H1 (cell line): Measurements from ENCODE around the gene ADNP2. TPM values are rescaled to one million over a fixed set of nuclear protein-coding genes. Genes with fewer than 3 reads are reported as not detected.

ENCODE experiments used
- CHD1 ChIP-seq: IDR thresholded peaks from 2 replicates; pipeline ENCODE4 v1.6.1; 2012; ENCODE audit warnings: low read depth, low read length, improper control_type of control experiment
- KDM1A ChIP-seq: fragments of 200-600, 300-600 bp; sonication (generic); IDR thresholded peaks from 2 replicates; pipeline ENCODE4 v1.7.1; 2016; ENCODE audit warnings: mild to moderate bottlenecking, low read length, borderline replicate concordance
- KDM5A ChIP-seq: fragments of 200-600 bp; IDR thresholded peaks from 2 replicates; pipeline ENCODE4 v1.7.1; 2012; ENCODE audit warnings: mild to moderate bottlenecking, low read length, inconsistent platforms, mixed read lengths
- NANOG ChIP-seq: IDR thresholded peaks from 2 replicates; pipeline ENCODE4 v1.6.1; 2011; ENCODE audit warnings: low read length, low read depth, mild to moderate bottlenecking, inconsistent platforms; ENCODE audit not compliant: insufficient read depth, poor library complexity, severe bottlenecking
- SAP30 ChIP-seq: fragments of 300-600 bp; sonication (generic); IDR thresholded peaks from 2 replicates; pipeline ENCODE4 v1.7.1; 2012; ENCODE audit warnings: low read length, moderate library complexity, mild to moderate bottlenecking, inconsistent platforms; ENCODE audit not compliant: insufficient read depth, insufficient replicate concordance
- SRF ChIP-seq: IDR thresholded peaks from 2 replicates; pipeline ENCODE4 v1.6.1; 2011; ENCODE audit warnings: mild to moderate bottlenecking, low read depth, low read length, moderate library complexity
- polyA plus RNA-seq, 7 experiments: library from polyadenylated mRNA; depleted of rRNA in 3 of 7; stranded (reverse) in 5 of 7; unstranded in 2 of 7; fragments of >200 nt in 5 of 7; fragments of 200-250 nt in 2 of 7; gene quantifications; 1 replicate in 5 of 7; 2 replicates in 1 of 7; 4 replicates in 1 of 7; pipeline versions ENCODE4 v1.2.1 to v1.2.3, GENCODE V29; 2011 to 2013; ENCODE audit warnings: missing spikeins in 2 of 7, mixed read lengths in 2 of 7
- total RNA-seq: library from RNA; stranded (reverse); fragmentation: NEBNext Ultra II Directional; extraction: Animal tissue kit (Norgen Biotek cat#: 25700); gene quantifications from 2 replicates; pipeline ENCODE4 v1.2.1, GENCODE V29; 2021
- TF ChIP-seq, protein P1 (sequence below): fragments of 300-600 bp; sonication (generic); IDR thresholded peaks from 2 replicates; pipeline ENCODE4 v1.7.1; 2012; ENCODE audit warnings: low read length, moderate library complexity, mild to moderate bottlenecking, inconsistent platforms; ENCODE audit not compliant: insufficient replicate concordance
- TF ChIP-seq, protein P2 (sequence below): IDR thresholded peaks from 2 replicates; pipeline ENCODE4 v1.6.1; 2011; ENCODE audit warnings: low read depth, mild to moderate bottlenecking, low read length; ENCODE audit not compliant: insufficient read depth
- TF ChIP-seq, protein P3 (sequence below): IDR thresholded peaks from 2 replicates; pipeline ENCODE4 v1.6.1; 2011; ENCODE audit warnings: low read length, improper control_type of control experiment

Gene ADNP2
- total and polyA plus RNA-seq, 2 of the 8 experiments (the other 6 are each of a cell fraction or from before 2014, with no cell fraction given) = 25.1 to 61.6 TPM

DNA sequence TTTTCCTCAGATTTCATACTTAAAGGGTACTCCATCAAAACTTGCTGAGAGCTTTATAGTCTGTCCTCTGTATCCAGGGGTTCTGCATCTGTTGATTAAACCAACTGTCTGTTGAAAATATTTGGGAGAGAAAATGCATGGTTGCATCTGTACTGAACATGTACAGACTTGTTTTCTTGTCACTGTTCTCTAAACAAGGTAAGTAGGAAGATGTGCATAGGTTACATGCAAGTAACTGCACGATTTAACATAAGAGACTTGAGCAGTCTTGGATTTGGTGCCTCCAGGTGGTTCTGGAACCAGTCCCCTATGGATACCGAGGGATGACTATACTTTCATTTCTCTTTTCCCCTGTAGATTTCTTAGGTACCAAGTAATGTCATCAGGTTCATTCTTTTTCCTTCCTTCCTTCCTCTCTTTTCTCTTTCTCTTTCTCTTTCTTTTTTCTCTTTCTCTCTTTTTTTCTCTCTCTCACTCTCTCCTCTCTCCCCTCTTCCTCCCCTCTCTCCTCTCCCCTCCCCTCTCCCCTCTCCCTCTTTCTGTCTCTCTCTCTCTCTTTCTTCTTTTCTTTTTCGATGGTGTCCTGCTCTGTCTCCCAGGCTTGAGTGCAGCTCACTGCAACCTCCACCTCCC, 23.2 kb downstream of the ADNP2 start (continued):
- TF ChIP-seq, protein P1, sequence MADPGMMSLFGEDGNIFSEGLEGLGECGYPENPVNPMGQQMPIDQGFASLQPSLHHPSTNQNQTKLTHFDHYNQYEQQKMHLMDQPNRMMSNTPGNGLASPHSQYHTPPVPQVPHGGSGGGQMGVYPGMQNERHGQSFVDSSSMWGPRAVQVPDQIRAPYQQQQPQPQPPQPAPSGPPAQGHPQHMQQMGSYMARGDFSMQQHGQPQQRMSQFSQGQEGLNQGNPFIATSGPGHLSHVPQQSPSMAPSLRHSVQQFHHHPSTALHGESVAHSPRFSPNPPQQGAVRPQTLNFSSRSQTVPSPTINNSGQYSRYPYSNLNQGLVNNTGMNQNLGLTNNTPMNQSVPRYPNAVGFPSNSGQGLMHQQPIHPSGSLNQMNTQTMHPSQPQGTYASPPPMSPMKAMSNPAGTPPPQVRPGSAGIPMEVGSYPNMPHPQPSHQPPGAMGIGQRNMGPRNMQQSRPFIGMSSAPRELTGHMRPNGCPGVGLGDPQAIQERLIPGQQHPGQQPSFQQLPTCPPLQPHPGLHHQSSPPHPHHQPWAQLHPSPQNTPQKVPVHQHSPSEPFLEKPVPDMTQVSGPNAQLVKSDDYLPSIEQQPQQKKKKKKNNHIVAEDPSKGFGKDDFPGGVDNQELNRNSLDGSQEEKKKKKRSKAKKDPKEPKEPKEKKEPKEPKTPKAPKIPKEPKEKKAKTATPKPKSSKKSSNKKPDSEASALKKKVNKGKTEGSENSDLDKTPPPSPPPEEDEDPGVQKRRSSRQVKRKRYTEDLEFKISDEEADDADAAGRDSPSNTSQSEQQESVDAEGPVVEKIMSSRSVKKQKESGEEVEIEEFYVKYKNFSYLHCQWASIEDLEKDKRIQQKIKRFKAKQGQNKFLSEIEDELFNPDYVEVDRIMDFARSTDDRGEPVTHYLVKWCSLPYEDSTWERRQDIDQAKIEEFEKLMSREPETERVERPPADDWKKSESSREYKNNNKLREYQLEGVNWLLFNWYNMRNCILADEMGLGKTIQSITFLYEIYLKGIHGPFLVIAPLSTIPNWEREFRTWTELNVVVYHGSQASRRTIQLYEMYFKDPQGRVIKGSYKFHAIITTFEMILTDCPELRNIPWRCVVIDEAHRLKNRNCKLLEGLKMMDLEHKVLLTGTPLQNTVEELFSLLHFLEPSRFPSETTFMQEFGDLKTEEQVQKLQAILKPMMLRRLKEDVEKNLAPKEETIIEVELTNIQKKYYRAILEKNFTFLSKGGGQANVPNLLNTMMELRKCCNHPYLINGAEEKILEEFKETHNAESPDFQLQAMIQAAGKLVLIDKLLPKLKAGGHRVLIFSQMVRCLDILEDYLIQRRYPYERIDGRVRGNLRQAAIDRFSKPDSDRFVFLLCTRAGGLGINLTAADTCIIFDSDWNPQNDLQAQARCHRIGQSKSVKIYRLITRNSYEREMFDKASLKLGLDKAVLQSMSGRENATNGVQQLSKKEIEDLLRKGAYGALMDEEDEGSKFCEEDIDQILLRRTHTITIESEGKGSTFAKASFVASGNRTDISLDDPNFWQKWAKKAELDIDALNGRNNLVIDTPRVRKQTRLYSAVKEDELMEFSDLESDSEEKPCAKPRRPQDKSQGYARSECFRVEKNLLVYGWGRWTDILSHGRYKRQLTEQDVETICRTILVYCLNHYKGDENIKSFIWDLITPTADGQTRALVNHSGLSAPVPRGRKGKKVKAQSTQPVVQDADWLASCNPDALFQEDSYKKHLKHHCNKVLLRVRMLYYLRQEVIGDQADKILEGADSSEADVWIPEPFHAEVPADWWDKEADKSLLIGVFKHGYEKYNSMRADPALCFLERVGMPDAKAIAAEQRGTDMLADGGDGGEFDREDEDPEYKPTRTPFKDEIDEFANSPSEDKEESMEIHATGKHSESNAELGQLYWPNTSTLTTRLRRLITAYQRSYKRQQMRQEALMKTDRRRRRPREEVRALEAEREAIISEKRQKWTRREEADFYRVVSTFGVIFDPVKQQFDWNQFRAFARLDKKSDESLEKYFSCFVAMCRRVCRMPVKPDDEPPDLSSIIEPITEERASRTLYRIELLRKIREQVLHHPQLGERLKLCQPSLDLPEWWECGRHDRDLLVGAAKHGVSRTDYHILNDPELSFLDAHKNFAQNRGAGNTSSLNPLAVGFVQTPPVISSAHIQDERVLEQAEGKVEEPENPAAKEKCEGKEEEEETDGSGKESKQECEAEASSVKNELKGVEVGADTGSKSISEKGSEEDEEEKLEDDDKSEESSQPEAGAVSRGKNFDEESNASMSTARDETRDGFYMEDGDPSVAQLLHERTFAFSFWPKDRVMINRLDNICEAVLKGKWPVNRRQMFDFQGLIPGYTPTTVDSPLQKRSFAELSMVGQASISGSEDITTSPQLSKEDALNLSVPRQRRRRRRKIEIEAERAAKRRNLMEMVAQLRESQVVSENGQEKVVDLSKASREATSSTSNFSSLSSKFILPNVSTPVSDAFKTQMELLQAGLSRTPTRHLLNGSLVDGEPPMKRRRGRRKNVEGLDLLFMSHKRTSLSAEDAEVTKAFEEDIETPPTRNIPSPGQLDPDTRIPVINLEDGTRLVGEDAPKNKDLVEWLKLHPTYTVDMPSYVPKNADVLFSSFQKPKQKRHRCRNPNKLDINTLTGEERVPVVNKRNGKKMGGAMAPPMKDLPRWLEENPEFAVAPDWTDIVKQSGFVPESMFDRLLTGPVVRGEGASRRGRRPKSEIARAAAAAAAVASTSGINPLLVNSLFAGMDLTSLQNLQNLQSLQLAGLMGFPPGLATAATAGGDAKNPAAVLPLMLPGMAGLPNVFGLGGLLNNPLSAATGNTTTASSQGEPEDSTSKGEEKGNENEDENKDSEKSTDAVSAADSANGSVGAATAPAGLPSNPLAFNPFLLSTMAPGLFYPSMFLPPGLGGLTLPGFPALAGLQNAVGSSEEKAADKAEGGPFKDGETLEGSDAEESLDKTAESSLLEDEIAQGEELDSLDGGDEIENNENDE = no peak
- TF ChIP-seq CHD1 (no peak), KDM1A (no peak), SRF (no peak), SAP30 (no peak), NANOG (no peak), KDM5A (no peak)
- TF ChIP-seq, protein P2, sequence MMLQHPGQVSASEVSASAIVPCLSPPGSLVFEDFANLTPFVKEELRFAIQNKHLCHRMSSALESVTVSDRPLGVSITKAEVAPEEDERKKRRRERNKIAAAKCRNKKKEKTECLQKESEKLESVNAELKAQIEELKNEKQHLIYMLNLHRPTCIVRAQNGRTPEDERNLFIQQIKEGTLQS = no peak
- TF ChIP-seq, protein P3, sequence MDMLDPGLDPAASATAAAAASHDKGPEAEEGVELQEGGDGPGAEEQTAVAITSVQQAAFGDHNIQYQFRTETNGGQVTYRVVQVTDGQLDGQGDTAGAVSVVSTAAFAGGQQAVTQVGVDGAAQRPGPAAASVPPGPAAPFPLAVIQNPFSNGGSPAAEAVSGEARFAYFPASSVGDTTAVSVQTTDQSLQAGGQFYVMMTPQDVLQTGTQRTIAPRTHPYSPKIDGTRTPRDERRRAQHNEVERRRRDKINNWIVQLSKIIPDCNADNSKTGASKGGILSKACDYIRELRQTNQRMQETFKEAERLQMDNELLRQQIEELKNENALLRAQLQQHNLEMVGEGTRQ = no peak
